WI38 (cell line): ENCODE data around the gene PHYKPL.

Experiments
- H3K4me3 ChIP-seq: 2 replicates; pipeline ENCODE4 v1.5.1; 2011; ENCODE audit warnings: low read depth, mild to moderate bottlenecking, control low read depth, low read length
- CTCF ChIP-seq: IDR thresholded peaks from 2 replicates; pipeline ENCODE4 v1.5.1; 2012; ENCODE audit warnings: low read depth, mild to moderate bottlenecking, control low read depth, low read length

Gene PHYKPL

GRCh38 chr5:178272591-178272990 lies 40.0 kb upstream of the PHYKPL start:
- no peak for TF ChIP-seq CTCF
- no peak overlapping the region for H3K4me3 ChIP-seq

DNA sequence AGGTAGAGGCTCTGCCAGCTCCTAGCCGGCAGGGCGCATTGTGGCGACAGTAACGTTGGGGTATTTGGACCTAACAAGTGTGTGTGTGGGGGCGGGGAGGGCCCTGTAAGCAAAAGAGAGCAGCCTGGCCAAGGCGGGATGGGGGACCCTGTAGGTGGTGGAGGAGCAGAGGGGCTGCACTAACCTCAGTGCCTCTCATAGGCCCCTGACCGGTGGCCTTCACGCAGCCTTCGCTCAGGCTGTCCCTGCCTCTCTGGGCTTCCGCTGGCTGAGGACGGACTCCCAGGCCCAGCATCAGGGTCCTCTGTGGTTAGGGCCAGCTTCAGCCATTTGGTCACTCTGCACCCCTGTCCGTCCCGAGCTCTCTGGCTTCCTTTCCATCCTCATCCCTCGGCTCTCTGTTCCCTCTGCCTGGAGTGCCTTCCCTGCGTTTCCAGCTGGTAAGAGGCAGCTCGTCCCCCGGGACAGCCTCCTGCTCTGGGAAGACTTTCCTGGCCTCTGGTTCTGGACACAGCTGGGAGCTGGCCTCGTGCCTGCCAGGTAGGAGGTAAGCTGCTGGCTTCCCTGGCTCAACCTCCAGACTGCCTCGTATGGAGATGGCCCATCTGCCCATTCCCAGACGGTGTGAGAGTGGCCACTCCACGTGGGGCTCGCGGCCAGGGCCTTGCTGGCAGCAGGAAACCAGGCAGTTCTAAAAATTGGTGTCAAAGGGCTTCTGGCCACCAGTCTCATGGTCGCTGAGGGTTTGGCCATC lies 39.3 kb upstream of the PHYKPL start:
- TF ChIP-seq CTCF, result no peak
- no peak overlapping the region for H3K4me3 ChIP-seq

GRCh38 chr5:178271231-178271630 lies 38.6 kb upstream of the PHYKPL start:
- H3K4me3 ChIP-seq, result no peak overlapping the region
- TF ChIP-seq CTCF, result no peak

GRCh38 chr5:178269499-178269898 lies 36.9 kb upstream of the PHYKPL start:
- no peak for TF ChIP-seq CTCF

GRCh38 chr5:178267876-178268275 lies 35.3 kb upstream of the PHYKPL start:
- no peak overlapping the region for H3K4me3 ChIP-seq
- TF ChIP-seq CTCF, result no peak

More at GRCh38 chr5:178269499-178269898, 36.9 kb upstream of the PHYKPL start:
- H3K4me3 ChIP-seq, result no peak overlapping the region

DNA sequence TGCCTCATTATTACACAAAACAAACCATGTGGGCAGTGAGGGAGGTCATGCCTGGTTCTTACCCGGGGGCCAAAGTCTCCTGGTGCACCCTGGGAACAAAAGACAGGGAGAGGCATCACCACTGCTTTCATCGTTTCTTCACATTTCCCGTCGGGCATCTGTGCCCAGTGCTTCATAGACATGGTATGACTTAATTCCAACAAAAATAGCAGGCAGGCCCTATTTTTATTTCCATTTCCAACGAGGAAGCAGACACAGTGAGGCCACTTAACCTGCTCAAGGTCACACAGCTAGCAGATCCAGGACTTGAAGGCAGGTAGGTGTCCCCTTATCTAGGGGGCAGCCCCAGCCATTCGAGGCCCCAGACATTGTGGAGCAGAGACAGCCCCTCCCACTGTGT lies 34.6 kb upstream of the PHYKPL start:
- H3K4me3 ChIP-seq, result no peak overlapping the region
- no peak for TF ChIP-seq CTCF

GRCh38 chr5:178266581-178266980 lies 34.0 kb upstream of the PHYKPL start:
- TF ChIP-seq CTCF, result no peak
- no peak overlapping the region for H3K4me3 ChIP-seq
